MM.1S (cell line): ENCODE results near the gene ZNF710.

Experiments
- CTCF ChIP-seq: fragments of 300-600 bp; sonication (generic); IDR thresholded peaks from 2 replicates; pipeline ENCODE4 v1.5.1; 2016; ENCODE audit warnings: antibody characterized with exemption, low read length, mixed read lengths
- EZH2 ChIP-seq: fragments of 300-600 bp; sonication (generic); optimal IDR thresholded peaks from 2 replicates; pipeline ENCODE3; 2017; ENCODE audit warnings: low read depth, mild to moderate bottlenecking, antibody characterized with exemption, low read length, mixed read lengths
- EZH2phosphoT487 ChIP-seq: fragments of 300-600 bp; sonication (generic); IDR thresholded peaks from 2 replicates; pipeline ENCODE4 v1.6.1; 2018; ENCODE audit warnings: antibody characterized with exemption, low read length

- TF ChIP-seq CTCF: no peak
- TF ChIP-seq EZH2phosphoT487: no peak
- TF ChIP-seq EZH2: no peak
These were observed 94.4 kb downstream of the ZNF710 start for GRCh38 chr15:90095521-90095959.
